Measurements from ENCODE around the gene RIMBP3C. TPM values are rescaled to one million over a fixed set of nuclear protein-coding genes. Genes with fewer than 3 reads are reported as not detected.
"Not testable (repeated sequence)": the region's sequence is repeated elsewhere in the genome, so short reads cannot be mapped to it uniquely, and the experiment has no call there.

Gene RIMBP3C, protein sequence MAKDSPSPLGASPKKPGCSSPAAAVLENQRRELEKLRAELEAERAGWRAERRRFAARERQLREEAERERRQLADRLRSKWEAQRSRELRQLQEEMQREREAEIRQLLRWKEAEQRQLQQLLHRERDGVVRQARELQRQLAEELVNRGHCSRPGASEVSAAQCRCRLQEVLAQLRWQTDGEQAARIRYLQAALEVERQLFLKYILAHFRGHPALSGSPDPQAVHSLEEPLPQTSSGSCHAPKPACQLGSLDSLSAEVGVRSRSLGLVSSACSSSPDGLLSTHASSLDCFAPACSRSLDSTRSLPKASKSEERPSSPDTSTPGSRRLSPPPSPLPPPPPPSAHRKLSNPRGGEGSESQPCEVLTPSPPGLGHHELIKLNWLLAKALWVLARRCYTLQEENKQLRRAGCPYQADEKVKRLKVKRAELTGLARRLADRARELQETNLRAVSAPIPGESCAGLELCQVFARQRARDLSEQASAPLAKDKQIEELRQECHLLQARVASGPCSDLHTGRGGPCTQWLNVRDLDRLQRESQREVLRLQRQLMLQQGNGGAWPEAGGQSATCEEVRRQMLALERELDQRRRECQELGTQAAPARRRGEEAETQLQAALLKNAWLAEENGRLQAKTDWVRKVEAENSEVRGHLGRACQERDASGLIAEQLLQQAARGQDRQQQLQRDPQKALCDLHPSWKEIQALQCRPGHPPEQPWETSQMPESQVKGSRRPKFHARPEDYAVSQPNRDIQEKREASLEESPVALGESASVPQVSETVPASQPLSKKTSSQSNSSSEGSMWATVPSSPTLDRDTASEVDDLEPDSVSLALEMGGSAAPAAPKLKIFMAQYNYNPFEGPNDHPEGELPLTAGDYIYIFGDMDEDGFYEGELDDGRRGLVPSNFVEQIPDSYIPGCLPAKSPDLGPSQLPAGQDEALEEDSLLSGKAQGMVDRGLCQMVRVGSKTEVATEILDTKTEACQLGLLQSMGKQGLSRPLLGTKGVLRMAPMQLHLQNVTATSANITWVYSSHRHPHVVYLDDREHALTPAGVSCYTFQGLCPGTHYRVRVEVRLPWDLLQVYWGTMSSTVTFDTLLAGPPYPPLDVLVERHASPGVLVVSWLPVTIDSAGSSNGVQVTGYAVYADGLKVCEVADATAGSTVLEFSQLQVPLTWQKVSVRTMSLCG (N-terminal part only)
- polyA plus RNA-seq (2013), result 0.01 and 0.05 TPM in 2 replicates

DNA sequence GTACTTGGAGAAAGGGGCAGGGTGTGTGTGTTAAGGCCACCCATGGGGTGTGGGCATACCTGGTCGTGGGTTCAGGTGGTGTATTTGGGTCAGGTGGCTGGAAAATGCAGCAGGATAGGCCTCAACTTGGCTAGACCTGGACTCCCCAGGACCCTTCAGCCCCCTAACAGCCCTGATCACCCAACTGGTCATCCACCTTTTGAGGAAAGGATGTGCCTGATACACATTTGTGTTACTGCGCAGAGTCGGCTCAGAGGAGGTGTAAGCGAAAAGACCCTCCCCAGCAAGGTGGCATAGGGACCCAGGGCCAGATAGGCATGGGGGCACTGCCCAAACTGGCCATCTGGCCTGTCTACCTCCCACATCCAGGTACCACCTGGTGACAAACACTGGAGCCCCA, at the start of gene RIMBP3C:
RIMBP3C (minus strand) TSS at position 101 of the 400 bp plus-strand sequence. CDS start 485 bp downstream, outside the sequence.
- H2AFZ ChIP-seq (ENCODE audit: insufficient read depth, low read length, poor library complexity); H2BK5ac ChIP-seq (ENCODE audit: low read depth, low read length, poor library complexity); H3K4me3 ChIP-seq (ENCODE audit: low read depth, low read length); H3K27ac ChIP-seq (ENCODE audit: low read depth, low read length); H3K79me1 ChIP-seq (ENCODE audit: low read length); H3K27me3 ChIP-seq (ENCODE audit: insufficient read depth, low read length); H3K23ac ChIP-seq (ENCODE audit: low read length); H3K36me3 ChIP-seq (ENCODE audit: control insufficient read depth in 1 of 2, insufficient read depth in 2 of 2, low read length in 2 of 2); H4K91ac ChIP-seq (ENCODE audit: low read depth, low read length); H3K9ac ChIP-seq (ENCODE audit: low read length); H3K4me1 ChIP-seq (ENCODE audit: control insufficient read depth in 1 of 2, insufficient read depth in 2 of 2, low read length in 2 of 2); DNase-seq; H3K9me3 ChIP-seq (ENCODE audit: insufficient read depth, low read depth, low read length); H4K12ac ChIP-seq (ENCODE audit: low read depth, low read length); H2BK12ac ChIP-seq (ENCODE audit: low read length); H3K4ac ChIP-seq (ENCODE audit: low read depth, low read length); H3K79me2 ChIP-seq (ENCODE audit: control insufficient read depth, insufficient read depth, low read length, poor library complexity); H3K4me2 ChIP-seq (ENCODE audit: low read length); H4K8ac ChIP-seq (ENCODE audit: low read depth, low read length); H3K18ac ChIP-seq (ENCODE audit: low read length); H2AK5ac ChIP-seq (ENCODE audit: low read length); H2BK120ac ChIP-seq (ENCODE audit: insufficient read depth, low read length, poor library complexity); H3K14ac ChIP-seq (ENCODE audit: low read length): not testable (repeated sequence)
- WGBS (ENCODE audit: extremely low coverage, insufficient coverage, insufficient read length), result no CpG with 5 or more reads among the region's 4 CpGs

DNA sequence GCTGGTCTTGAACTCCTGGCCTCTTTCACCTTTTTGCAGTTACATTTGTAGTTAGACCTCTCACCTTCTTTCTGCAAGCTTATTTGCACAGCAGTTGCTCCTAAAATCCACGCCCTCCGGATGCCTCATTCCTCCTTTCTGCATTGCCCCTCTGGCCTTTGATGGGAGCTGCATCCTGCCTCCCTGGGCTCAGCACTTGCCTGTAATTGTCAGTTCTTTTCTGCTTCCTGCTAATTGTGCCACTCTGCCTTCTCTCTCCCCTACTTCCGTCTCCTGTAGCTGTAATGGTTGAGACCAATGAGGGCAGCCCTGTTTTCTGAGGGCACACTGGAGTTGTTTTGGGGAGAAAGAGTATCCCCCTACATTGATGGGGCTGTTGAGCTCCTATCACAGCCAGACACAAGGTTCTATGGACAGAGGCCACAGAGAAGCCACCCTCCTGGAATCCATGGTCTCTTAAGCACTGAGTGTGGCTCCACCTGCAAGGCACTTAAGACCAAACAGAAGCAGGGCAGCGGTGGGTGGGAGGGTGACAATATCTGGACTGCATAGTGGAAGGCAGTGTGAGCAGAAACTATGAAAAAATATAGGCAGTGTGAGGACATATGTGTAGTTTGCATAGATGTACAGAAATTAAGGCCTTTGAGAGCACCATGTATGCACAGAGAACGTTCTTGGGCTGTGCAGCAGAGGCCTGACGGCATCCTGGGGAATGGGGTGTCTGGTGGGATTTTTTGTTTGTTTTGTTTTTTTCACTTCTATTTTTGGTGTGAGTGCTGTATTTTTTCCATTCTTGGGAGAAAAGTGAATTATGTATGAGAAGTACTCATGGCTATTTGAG, 48.0 kb upstream of the RIMBP3C start:
- Histone ChIP-seq H3K23ac (ENCODE audit: low read length) (no peak overlapping the region), H4K8ac (ENCODE audit: low read depth, low read length) (no peak overlapping the region), H4K12ac (ENCODE audit: low read depth, low read length) (no peak overlapping the region), H2AFZ (ENCODE audit: insufficient read depth, low read length, poor library complexity) (no peak overlapping the region), H3K14ac (ENCODE audit: low read length) (no peak overlapping the region), H3K27me3 (ENCODE audit: insufficient read depth, low read length) (no peaks in the 10 kb centered on the region), H3K4me2 (ENCODE audit: low read length) (no peak overlapping the region), H2BK5ac (ENCODE audit: low read depth, low read length, poor library complexity) (no peak overlapping the region), H2AK5ac (ENCODE audit: low read length) (no peak overlapping the region), H2BK120ac (ENCODE audit: insufficient read depth, low read length, poor library complexity) (no peak overlapping the region), H2BK12ac (ENCODE audit: low read length) (no peak overlapping the region), H4K91ac (ENCODE audit: low read depth, low read length) (no peak overlapping the region), H3K4me1 (ENCODE audit: control insufficient read depth in 1 of 2, insufficient read depth in 2 of 2, low read length in 2 of 2) (no peaks in the 10 kb centered on the region), H3K79me2 (ENCODE audit: control insufficient read depth, insufficient read depth, low read length, poor library complexity) (peaks cover 5% of the 10 kb centered on the region), H3K79me1 (ENCODE audit: low read length) (no peaks in the 10 kb centered on the region), H3K36me3 (ENCODE audit: control insufficient read depth in 1 of 2, insufficient read depth in 2 of 2, low read length in 2 of 2) (peaks cover 28 to 32% of the 10 kb centered on the region in 2 experiments), H3K9ac (ENCODE audit: low read length) (no peak overlapping the region), H3K9me3 (ENCODE audit: insufficient read depth, low read depth, low read length) (no peaks in the 10 kb centered on the region), H3K4me3 (ENCODE audit: low read depth, low read length) (no peak overlapping the region), H3K4ac (ENCODE audit: low read depth, low read length) (peak overlapping the region; percentile 76), H3K18ac (ENCODE audit: low read length) (no peak overlapping the region), H3K27ac (ENCODE audit: low read depth, low read length) (no peak overlapping the region)
- no CpG with 5 or more reads among the region's 6 CpGs for WGBS (ENCODE audit: extremely low coverage, insufficient coverage, insufficient read length)
- no peak for DNase-seq

DNA sequence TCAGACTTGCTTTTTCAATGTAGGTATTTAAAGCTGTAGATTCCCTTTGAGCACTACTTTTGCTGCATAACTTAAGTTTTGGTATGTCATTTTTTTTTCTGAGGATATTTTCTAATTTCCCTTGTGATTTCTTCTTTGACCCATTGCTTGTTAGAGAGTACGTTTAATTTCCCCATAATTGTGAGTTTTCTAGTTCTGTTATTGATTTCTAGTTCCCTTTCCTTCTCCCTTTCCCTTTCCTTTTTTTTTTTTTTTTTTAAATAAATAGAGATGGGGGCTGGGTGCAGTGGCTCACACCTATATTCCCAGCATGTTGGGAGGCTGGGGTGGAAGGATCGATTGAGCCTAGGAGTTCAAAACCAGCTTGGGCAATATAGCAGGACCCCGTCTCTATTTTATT, 47.0 kb upstream of the RIMBP3C start:
- Histone ChIP-seq H3K23ac (ENCODE audit: low read length) (no peak overlapping the region), H2AFZ (ENCODE audit: insufficient read depth, low read length, poor library complexity) (no peak overlapping the region), H2BK5ac (ENCODE audit: low read depth, low read length, poor library complexity) (no peak overlapping the region), H3K36me3 (ENCODE audit: control insufficient read depth in 1 of 2, insufficient read depth in 2 of 2, low read length in 2 of 2) (peaks cover 33 to 41% of the 10 kb centered on the region in 2 experiments), H2AK5ac (ENCODE audit: low read length) (no peak overlapping the region), H4K91ac (ENCODE audit: low read depth, low read length) (no peak overlapping the region), H2BK12ac (ENCODE audit: low read length) (no peak overlapping the region), H3K27ac (ENCODE audit: low read depth, low read length) (no peak overlapping the region), H3K27me3 (ENCODE audit: insufficient read depth, low read length) (no peaks in the 10 kb centered on the region), H3K79me2 (ENCODE audit: control insufficient read depth, insufficient read depth, low read length, poor library complexity) (peaks cover 5% of the 10 kb centered on the region), H3K4me1 (ENCODE audit: control insufficient read depth in 1 of 2, insufficient read depth in 2 of 2, low read length in 2 of 2) (no peaks in the 10 kb centered on the region), H4K12ac (ENCODE audit: low read depth, low read length) (no peak overlapping the region), H3K4ac (ENCODE audit: low read depth, low read length) (no peak overlapping the region), H3K4me2 (ENCODE audit: low read length) (no peak overlapping the region), H3K9me3 (ENCODE audit: insufficient read depth, low read depth, low read length) (peaks cover 1% of the 10 kb centered on the region), H3K4me3 (ENCODE audit: low read depth, low read length) (no peak overlapping the region), H3K14ac (ENCODE audit: low read length) (no peak overlapping the region), H2BK120ac (ENCODE audit: insufficient read depth, low read length, poor library complexity) (no peak overlapping the region), H3K9ac (ENCODE audit: low read length) (no peak overlapping the region), H4K8ac (ENCODE audit: low read depth, low read length) (no peak overlapping the region), H3K79me1 (ENCODE audit: low read length) (no peaks in the 10 kb centered on the region), H3K18ac (ENCODE audit: low read length) (no peak overlapping the region)
- DNase-seq, result no peak
- no CpG with 5 or more reads among the region's 3 CpGs for WGBS (ENCODE audit: extremely low coverage, insufficient coverage, insufficient read length)

Data from trophoblast cell (in vitro differentiated cells and primary cell).